Measurements from ENCODE around the gene SIPA1L3. TPM values are rescaled to one million over a fixed set of nuclear protein-coding genes. Genes with fewer than 3 reads are reported as not detected.

Gene SIPA1L3
- total RNA-seq, 2 donors from 2014 or later, result 42.8 to 48.2 TPM

- Mint-ChIP-seq H3K4me3 (no peak overlapping the region), H3K4me1 (peaks cover 5% of the 10 kb centered on the region), H3K36me3 (ENCODE audit: low read depth) (peaks cover 26% of the 10 kb centered on the region), H3K27me3 (ENCODE audit: insufficient read depth) (no peaks in the 10 kb centered on the region), H3K27ac (no peak overlapping the region), H3K9me3 (no peaks in the 10 kb centered on the region)
- H3K9me3 ChIP-seq (ENCODE audit: control insufficient read depth, low read length), result no peaks in the 10 kb centered on the region
- no peaks in the 10 kb centered on the region for H3K27me3 ChIP-seq (ENCODE audit: control insufficient read depth, insufficient read depth, low read length, poor library complexity, severe bottlenecking)
- no peak overlapping the region for H3K9ac ChIP-seq (ENCODE audit: extremely low read depth, low read length, poor library complexity, severe bottlenecking)
- no peaks in the 10 kb centered on the region for H3K36me3 ChIP-seq (ENCODE audit: control insufficient read depth, insufficient read depth, low read length)
- no peak for DNase-seq
- 83 to 85% methylated on average over 4 to 8 of the region's 8 CpGs for WGBS, 2 experiments (ENCODE audit: insufficient coverage in 1 of 2, insufficient read length in 1 of 2)
- TF ChIP-seq CTCF (conservative IDR thresholded peaks at IDR 0.05), result no peak
- no peak overlapping the region for H3K4me3 ChIP-seq (ENCODE audit: low read length)
- H3K4me1 ChIP-seq (ENCODE audit: control insufficient read depth, insufficient read depth, low read length), result no peaks in the 10 kb centered on the region
- no peak overlapping the region for H3K27ac ChIP-seq (ENCODE audit: low read depth, low read length)
These were observed 186.1 kb downstream of the SIPA1L3 start for GRCh38 chr19:38093154-38093553.

- Histone ChIP-seq H3K9me3 (ENCODE audit: control insufficient read depth, low read length) (no peaks in the 10 kb centered on the region), H3K36me3 (ENCODE audit: control insufficient read depth, insufficient read depth, low read length) (no peaks in the 10 kb centered on the region), H3K4me1 (ENCODE audit: control insufficient read depth, insufficient read depth, low read length) (no peaks in the 10 kb centered on the region), H3K4me3 (ENCODE audit: low read length) (no peak overlapping the region), H3K27me3 (ENCODE audit: control insufficient read depth, insufficient read depth, low read length, poor library complexity, severe bottlenecking) (no peaks in the 10 kb centered on the region), H3K27ac (ENCODE audit: low read depth, low read length) (no peak overlapping the region), H3K9ac (ENCODE audit: extremely low read depth, low read length, poor library complexity, severe bottlenecking) (no peak overlapping the region)
- Mint-ChIP-seq H3K4me3 (no peak overlapping the region), H3K27me3 (ENCODE audit: insufficient read depth) (no peaks in the 10 kb centered on the region), H3K27ac (no peak overlapping the region), H3K4me1 (peaks cover 5% of the 10 kb centered on the region), H3K9me3 (no peaks in the 10 kb centered on the region), H3K36me3 (ENCODE audit: low read depth) (peaks cover 27% of the 10 kb centered on the region)
- TF ChIP-seq CTCF (conservative IDR thresholded peaks at IDR 0.05), result no peak
- 80 to 94% methylated on average over 1 to 6 of the region's 6 CpGs for WGBS, 2 experiments (ENCODE audit: insufficient coverage in 1 of 2, insufficient read length in 1 of 2)
- no peak for DNase-seq
These were observed 186.6 kb downstream of the SIPA1L3 start for GRCh38 chr19:38093587-38093986.

DNA sequence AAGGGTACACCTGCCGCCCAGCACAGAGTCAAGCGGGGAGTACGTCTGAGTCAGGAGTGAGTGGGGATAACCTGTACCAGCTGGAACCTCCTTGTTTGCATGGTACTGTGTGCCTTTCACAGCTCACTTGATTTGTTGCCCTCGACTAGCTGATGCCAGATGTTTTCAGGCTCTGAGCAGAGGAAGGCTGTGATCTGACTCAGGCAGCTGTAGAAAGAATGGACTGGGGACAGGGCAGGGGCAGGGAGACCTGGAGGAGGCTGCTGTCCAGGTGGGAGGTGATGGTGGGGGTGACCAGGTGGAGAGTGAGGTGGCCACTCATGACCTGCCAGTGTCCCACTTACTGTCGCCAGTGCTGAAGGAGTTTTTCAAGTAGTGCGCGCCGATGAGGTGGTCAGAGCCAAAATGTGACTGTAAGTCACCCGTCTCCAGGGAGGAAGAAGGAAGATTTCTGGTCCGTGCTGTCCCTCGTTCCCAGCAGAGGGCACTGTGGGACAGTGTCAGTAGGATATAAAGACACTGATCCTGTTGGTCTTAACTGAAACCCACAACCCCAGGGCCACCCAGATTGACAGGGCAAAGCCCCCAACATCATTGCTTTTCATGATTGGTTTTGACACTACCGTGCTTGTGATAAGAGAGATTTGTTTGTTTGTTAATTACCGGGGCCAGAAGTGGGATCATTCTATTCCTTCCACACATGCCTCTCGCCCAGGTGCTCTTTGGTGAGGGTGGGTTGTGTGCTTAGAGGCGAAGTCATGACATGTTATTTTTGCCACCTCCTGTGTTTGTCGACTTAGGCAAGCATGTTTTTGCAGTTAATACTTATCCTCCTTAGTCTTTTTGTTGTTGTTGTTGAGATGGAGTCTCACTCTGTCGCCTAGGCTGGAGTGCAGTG lies 188.7 kb downstream of the SIPA1L3 start:
- WGBS, 2 experiments (ENCODE audit: insufficient coverage in 1 of 2, insufficient read length in 1 of 2), result 70 to 75% methylated on average over 7 to 17 of the region's 17 CpGs

More for the DNA sequence above, 188.7 kb downstream of the SIPA1L3 start:
- Histone ChIP-seq H3K36me3 (ENCODE audit: control insufficient read depth, insufficient read depth, low read length) (peaks cover 15% of the 10 kb centered on the region), H3K4me3 (ENCODE audit: low read length) (no peak overlapping the region), H3K27me3 (ENCODE audit: control insufficient read depth, insufficient read depth, low read length, poor library complexity, severe bottlenecking) (no peaks in the 10 kb centered on the region), H3K9me3 (ENCODE audit: control insufficient read depth, low read length) (peaks cover 13% of the 10 kb centered on the region), H3K9ac (ENCODE audit: extremely low read depth, low read length, poor library complexity, severe bottlenecking) (no peak overlapping the region), H3K4me1 (ENCODE audit: control insufficient read depth, insufficient read depth, low read length) (no peaks in the 10 kb centered on the region), H3K27ac (ENCODE audit: low read depth, low read length) (no peak overlapping the region)
- peaks cover 5% of the 10 kb centered on the region for H3K4me1 Mint-ChIP-seq
- peak; percentile 94 for DNase-seq
- peaks cover 17% of the 10 kb centered on the region for H3K9me3 Mint-ChIP-seq
- peak; percentile 89 for TF ChIP-seq CTCF (conservative IDR thresholded peaks at IDR 0.05)
- peaks cover 37% of the 10 kb centered on the region for H3K36me3 Mint-ChIP-seq (ENCODE audit: low read depth)
- H3K27me3 Mint-ChIP-seq (ENCODE audit: insufficient read depth), result no peaks in the 10 kb centered on the region
- H3K4me3 Mint-ChIP-seq, result no peak overlapping the region
- H3K27ac Mint-ChIP-seq, result no peak overlapping the region
